ENCODE data around the gene DEUP1. TPM values are rescaled to one million over a fixed set of nuclear protein-coding genes. Genes with fewer than 3 reads are reported as not detected.
"Not testable (repeated sequence)": the region's sequence is repeated elsewhere in the genome, so short reads cannot be mapped to it uniquely, and the experiment has no call there.

DEUP1 gene
- total RNA-seq, 4 donors from 2014 or later: not detected

- intact Hi-C loops (cut with DNase I; ENCODE audit: low total_unique reads) (no loop called here), in situ Hi-C loops (cut with MboI; ENCODE audit: low sequenced_read_pairs in 4 of 4) (no loop called here)
- DNase-seq (no peak), ATAC-seq (no peak)
- no peaks in the 10 kb centered on the region for H3K27me3 ChIP-seq
- TF ChIP-seq, protein P1, sequence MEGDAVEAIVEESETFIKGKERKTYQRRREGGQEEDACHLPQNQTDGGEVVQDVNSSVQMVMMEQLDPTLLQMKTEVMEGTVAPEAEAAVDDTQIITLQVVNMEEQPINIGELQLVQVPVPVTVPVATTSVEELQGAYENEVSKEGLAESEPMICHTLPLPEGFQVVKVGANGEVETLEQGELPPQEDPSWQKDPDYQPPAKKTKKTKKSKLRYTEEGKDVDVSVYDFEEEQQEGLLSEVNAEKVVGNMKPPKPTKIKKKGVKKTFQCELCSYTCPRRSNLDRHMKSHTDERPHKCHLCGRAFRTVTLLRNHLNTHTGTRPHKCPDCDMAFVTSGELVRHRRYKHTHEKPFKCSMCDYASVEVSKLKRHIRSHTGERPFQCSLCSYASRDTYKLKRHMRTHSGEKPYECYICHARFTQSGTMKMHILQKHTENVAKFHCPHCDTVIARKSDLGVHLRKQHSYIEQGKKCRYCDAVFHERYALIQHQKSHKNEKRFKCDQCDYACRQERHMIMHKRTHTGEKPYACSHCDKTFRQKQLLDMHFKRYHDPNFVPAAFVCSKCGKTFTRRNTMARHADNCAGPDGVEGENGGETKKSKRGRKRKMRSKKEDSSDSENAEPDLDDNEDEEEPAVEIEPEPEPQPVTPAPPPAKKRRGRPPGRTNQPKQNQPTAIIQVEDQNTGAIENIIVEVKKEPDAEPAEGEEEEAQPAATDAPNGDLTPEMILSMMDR (IDR thresholded peaks at IDR 0.05 in 4 of 5, conservative IDR thresholded peaks at IDR 0.05 in 1 of 5): no peak
- TF ChIP-seq POLR2A (IDR thresholded peaks at IDR 0.05): no peak
- no peak overlapping the region for H3K4me3 ChIP-seq
- no peak overlapping the region for H3K27ac ChIP-seq
- no peaks in the 10 kb centered on the region for H3K4me1 ChIP-seq
- H3K9me3 ChIP-seq: no peaks in the 10 kb centered on the region
- no peaks in the 10 kb centered on the region for H3K36me3 ChIP-seq
These were observed 26.9 kb upstream of the DEUP1 start for GRCh38 chr11:93303689-93304088.

DNA sequence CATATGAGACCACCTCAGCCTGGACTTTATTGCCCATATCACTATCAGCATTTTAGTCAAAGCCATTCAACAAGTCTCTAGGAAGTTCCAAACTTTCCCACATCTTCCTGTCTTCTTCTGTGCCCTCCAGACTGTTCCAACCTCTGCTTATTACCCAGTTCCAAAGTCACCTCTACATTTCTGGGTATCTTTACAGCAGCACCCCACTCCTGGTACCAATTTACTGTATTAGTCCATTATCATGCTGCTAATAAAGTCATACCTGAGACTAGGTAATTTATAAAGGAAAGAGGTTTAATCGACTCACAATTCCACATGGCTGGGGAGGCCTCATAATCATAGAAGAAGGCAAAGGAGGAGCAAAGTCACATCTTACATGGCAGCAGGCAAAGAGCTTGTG is 16.1 kb upstream of the DEUP1 start:
- DNase-seq; H3K36me3 ChIP-seq; H3K27ac ChIP-seq; H3K4me1 ChIP-seq; intact Hi-C loops (cut with DNase I; ENCODE audit: low total_unique reads); ATAC-seq; H3K27me3 ChIP-seq; H3K4me3 ChIP-seq; in situ Hi-C loops (cut with MboI; ENCODE audit: low sequenced_read_pairs in 4 of 4); H3K9me3 ChIP-seq: not testable (repeated sequence)

DNA sequence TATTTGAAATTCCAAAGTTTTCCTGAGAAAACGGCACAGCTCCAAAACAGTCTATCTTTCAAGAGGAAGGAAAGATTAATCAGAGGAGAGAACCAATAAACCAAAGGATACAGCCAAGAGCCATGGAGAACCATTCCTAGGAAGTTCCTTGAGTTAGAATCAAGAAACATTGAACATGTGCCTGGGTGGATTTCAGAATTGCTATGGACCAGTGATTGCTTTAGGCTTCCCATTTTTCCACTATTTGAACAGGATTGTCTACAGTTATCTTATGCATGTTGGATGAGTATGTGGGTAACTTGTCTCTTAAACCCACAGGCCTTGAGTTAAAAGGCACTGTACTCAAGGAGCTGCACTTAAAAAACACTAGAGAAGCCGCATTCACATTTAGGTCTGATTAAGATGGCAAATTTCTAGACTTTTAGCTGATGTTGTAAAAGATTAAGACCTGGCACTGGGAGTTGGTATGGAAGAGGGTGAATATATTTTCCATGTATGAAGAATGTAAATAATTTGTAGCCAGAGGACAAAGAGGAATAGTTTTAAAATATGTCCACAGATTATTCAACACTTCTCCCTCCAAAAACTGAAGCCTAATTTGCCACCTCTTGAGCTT is 11.2 kb upstream of the DEUP1 start:
- TF ChIP-seq, protein P1 (IDR thresholded peaks at IDR 0.05 in 4 of 5, conservative IDR thresholded peaks at IDR 0.05 in 1 of 5): no peak
- in situ Hi-C loops (cut with MboI; ENCODE audit: low sequenced_read_pairs in 4 of 4): no loop called here
- no peak for ATAC-seq

GRCh38 chr11:93320230-93320629 is 10.3 kb upstream of the DEUP1 start:
- TF ChIP-seq, protein P1 (IDR thresholded peaks at IDR 0.05 in 4 of 5, conservative IDR thresholded peaks at IDR 0.05 in 1 of 5): no peak
- no peak for TF ChIP-seq POLR2A (IDR thresholded peaks at IDR 0.05)
- intact Hi-C loops (cut with DNase I; ENCODE audit: low total_unique reads): no loop called here
- in situ Hi-C loops (cut with MboI; ENCODE audit: low sequenced_read_pairs in 4 of 4): no loop called here
- ATAC-seq (no peak), DNase-seq (no peak)
- no peaks in the 10 kb centered on the region for H3K36me3 ChIP-seq
- H3K4me1 ChIP-seq: no peaks in the 10 kb centered on the region
- no peak overlapping the region for H3K27ac ChIP-seq
- no peaks in the 10 kb centered on the region for H3K9me3 ChIP-seq
- H3K4me3 ChIP-seq: no peak overlapping the region
- no peaks in the 10 kb centered on the region for H3K27me3 ChIP-seq

More for the DNA sequence above, 11.2 kb upstream of the DEUP1 start:
- Histone ChIP-seq H3K4me1 (no peaks in the 10 kb centered on the region), H3K9me3 (no peaks in the 10 kb centered on the region), H3K36me3 (no peaks in the 10 kb centered on the region), H3K27me3 (no peaks in the 10 kb centered on the region), H3K27ac (no peak overlapping the region), H3K4me3 (no peak overlapping the region)
- DNase-seq: no peak
- intact Hi-C loops (cut with DNase I; ENCODE audit: low total_unique reads): no loop called here

DNA sequence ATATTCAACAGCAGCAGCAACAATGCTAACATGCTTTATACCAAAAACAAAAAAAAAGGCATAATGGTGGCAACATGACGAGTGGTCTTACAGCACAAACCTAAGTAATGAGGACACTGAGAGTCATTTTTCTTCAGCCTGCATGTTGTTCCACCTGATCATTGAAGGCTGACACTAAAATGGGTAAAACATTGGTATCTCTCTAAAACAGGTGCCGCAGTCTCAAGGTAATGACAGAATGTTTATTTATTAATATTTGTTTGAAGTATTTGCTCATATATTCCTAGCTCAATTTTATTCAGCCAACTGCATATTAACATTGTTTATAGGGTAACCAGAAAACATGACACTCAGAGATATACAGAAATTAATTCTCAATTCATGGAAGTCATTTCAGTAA is 8.3 kb upstream of the DEUP1 start:
- H3K36me3 ChIP-seq: no peaks in the 10 kb centered on the region
- in situ Hi-C loops (cut with MboI; ENCODE audit: low sequenced_read_pairs in 4 of 4): no loop called here
- no peak for TF ChIP-seq POLR2A (IDR thresholded peaks at IDR 0.05)
- TF ChIP-seq, protein P1 (IDR thresholded peaks at IDR 0.05 in 4 of 5, conservative IDR thresholded peaks at IDR 0.05 in 1 of 5): no peak
- DNase-seq: no peak
- no peaks in the 10 kb centered on the region for H3K4me1 ChIP-seq
- no peaks in the 10 kb centered on the region for H3K27me3 ChIP-seq
- no peaks in the 10 kb centered on the region for H3K9me3 ChIP-seq
- no peak for ATAC-seq
- H3K27ac ChIP-seq: no peak overlapping the region
- H3K4me3 ChIP-seq: no peak overlapping the region
- intact Hi-C loops (cut with DNase I; ENCODE audit: low total_unique reads): no loop called here
